ENCODE results near the gene BCAS1.

DNA sequence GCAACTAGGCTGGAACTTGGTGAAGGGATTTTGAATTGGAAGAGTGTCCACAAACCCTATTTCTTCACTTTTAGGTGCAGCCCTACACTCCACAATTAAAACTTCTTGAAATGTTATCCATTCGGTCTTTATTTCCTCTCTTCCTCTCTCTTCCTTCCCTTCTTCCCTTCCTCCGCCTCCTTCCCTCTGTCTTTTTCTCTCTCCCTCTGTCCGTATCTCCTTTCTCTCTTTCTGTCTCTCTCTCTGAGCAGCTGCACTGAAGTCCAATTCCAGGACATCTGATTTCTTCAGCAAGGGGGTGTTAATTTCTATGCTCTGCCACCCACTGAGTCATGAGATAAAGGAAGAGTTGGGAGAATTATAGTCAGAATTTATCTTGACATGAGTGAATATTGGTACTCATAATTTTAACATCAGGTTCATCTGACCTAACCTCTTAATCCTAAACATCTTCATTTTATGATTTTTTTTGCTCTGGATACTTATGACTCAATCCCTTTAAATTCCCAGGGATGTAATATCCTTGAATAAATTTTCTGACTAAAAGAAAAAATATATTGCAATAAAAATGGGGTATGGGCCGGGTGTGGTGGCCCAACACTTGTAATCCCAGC, 84.2 kb downstream of the BCAS1 start:
- TF ChIP-seq, protein P1, sequence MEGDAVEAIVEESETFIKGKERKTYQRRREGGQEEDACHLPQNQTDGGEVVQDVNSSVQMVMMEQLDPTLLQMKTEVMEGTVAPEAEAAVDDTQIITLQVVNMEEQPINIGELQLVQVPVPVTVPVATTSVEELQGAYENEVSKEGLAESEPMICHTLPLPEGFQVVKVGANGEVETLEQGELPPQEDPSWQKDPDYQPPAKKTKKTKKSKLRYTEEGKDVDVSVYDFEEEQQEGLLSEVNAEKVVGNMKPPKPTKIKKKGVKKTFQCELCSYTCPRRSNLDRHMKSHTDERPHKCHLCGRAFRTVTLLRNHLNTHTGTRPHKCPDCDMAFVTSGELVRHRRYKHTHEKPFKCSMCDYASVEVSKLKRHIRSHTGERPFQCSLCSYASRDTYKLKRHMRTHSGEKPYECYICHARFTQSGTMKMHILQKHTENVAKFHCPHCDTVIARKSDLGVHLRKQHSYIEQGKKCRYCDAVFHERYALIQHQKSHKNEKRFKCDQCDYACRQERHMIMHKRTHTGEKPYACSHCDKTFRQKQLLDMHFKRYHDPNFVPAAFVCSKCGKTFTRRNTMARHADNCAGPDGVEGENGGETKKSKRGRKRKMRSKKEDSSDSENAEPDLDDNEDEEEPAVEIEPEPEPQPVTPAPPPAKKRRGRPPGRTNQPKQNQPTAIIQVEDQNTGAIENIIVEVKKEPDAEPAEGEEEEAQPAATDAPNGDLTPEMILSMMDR (conservative IDR thresholded peaks at IDR 0.05): no peak
- no peak for TF ChIP-seq EZH2 (IDR thresholded peaks at IDR 0.05; ENCODE audit: low read depth)
